COR-L47 (cell line): ENCODE measurements around the gene ZNF296.

Experiments
- DNase-seq: peaks from one replicate; lab custom pipeline; 2025; lab: John Stamatoyannopoulos, UW

The ZNF296 gene

GRCh38 chr19:45057444-45057843 lies 18.8 kb downstream of the ZNF296 start:
- no peak for DNase-seq

- DNase-seq = no peak
Measured at GRCh38 chr19:45056831-45057230, 19.4 kb downstream of the ZNF296 start.

- no peak for DNase-seq
Measured at GRCh38 chr19:45051929-45052579, 24.2 kb downstream of the ZNF296 start.

- no peak for DNase-seq
Measured at GRCh38 chr19:45050036-45050435, 26.2 kb downstream of the ZNF296 start.

- DNase-seq = no peak
Measured at GRCh38 chr19:45049073-45049736, 27.1 kb downstream of the ZNF296 start.

GRCh38 chr19:45047188-45047797 lies 29.0 kb downstream of the ZNF296 start:
- DNase-seq = no peak

- no peak for DNase-seq
Measured at GRCh38 chr19:45046355-45046754, 29.9 kb downstream of the ZNF296 start.

- no peak for DNase-seq
Measured at GRCh38 chr19:45045671-45046353, 30.5 kb downstream of the ZNF296 start.

GRCh38 chr19:45041125-45041524 lies 35.2 kb downstream of the ZNF296 start:
- DNase-seq = no peak

- DNase-seq = no peak
Measured at GRCh38 chr19:45040059-45040771, 36.1 kb downstream of the ZNF296 start.

GRCh38 chr19:45038931-45039893 lies 37.1 kb downstream of the ZNF296 start, which contains the start of gene CLASRP:
Gene CLASRP, plus strand, starts transcription at chr19:45039045. Its CDS starts 1,168 bp downstream, at chr19:45040213.
- peak; percentile 79 for DNase-seq

GRCh38 chr19:45037393-45038169 lies 38.7 kb downstream of the ZNF296 start:
- DNase-seq = no peak

GRCh38 chr19:45035755-45036154 lies 40.5 kb downstream of the ZNF296 start:
- no peak for DNase-seq

GRCh38 chr19:45032421-45032820 lies 43.9 kb downstream of the ZNF296 start:
- no peak for DNase-seq

GRCh38 chr19:45030825-45031224 lies 45.5 kb downstream of the ZNF296 start:
- no peak for DNase-seq

GRCh38 chr19:45027371-45027770 lies 48.9 kb downstream of the ZNF296 start:
- no peak for DNase-seq

GRCh38 chr19:45025264-45025663 lies 51.0 kb downstream of the ZNF296 start:
- no peak for DNase-seq

- no peak for DNase-seq
Measured at GRCh38 chr19:45023048-45023447, 53.2 kb downstream of the ZNF296 start.

- DNase-seq = no peak
Measured at GRCh38 chr19:45021971-45022370, 54.3 kb downstream of the ZNF296 start.
